GM18520 (cell line): ENCODE results near the gene CENPV.
"Not testable (repeated sequence)": the region's sequence is repeated elsewhere in the genome, so short reads cannot be mapped to it uniquely, and the experiment has no call there.

ENCODE experiments used
- ATAC-seq: cut with Tn5 transposase; IDR thresholded peaks from one replicate; pipeline ENCODE4 v1.9.1; 2021; ENCODE audit not compliant: unreplicated experiment

The CENPV gene

DNA sequence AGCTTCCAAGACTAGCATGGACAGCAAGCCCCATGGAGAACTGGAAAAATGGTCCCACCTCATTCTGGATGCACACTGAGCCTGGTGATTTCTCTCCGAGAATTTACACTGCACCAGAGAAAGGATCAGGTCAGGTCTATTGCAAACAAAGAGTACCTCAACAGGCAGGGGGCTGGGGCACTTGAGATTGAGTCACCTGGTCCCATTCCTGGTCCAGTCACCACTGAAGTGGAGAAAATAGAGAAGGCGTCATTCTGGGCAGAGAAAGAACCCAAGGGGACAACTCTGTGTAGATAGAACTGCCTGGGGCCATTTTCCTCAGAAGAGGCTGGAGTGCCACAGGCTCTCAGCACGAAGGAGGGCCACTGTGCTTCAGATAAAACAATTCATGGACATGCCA is 38.4 kb downstream of the CENPV start:
- ATAC-seq: no peak

GRCh38 chr17:16314189-16314588 is 39.1 kb downstream of the CENPV start:
- ATAC-seq: no peak

- no peak for ATAC-seq
Observed at GRCh38 chr17:16313139-16314090, 39.9 kb downstream of the CENPV start.

GRCh38 chr17:16312061-16312460 is 41.2 kb downstream of the CENPV start:
- not testable (repeated sequence) for ATAC-seq

- ATAC-seq: no peak
Observed at GRCh38 chr17:16306211-16306610, 47.1 kb downstream of the CENPV start.

GRCh38 chr17:16304830-16305229 is 48.4 kb downstream of the CENPV start:
- no peak for ATAC-seq

DNA sequence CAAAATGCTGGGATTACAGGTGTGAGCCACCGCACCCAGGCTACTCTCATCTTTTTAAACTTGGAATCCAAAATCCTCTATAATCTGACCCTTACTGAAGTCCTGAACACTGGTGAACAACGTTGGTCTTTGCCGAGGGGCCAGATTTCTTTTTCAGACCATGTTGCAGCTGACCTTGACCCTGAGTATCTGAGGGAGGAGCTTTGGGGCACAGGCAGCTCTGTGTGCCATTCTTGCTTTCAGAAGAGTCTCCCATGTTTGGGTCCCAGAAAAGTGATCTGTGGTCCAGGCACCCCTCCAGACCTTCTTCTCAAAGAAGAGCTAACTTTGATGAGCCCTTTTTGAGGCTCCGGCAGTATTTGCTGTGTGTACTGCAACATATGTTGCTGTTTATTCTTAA is 50.4 kb downstream of the CENPV start:
- no peak for ATAC-seq

DNA sequence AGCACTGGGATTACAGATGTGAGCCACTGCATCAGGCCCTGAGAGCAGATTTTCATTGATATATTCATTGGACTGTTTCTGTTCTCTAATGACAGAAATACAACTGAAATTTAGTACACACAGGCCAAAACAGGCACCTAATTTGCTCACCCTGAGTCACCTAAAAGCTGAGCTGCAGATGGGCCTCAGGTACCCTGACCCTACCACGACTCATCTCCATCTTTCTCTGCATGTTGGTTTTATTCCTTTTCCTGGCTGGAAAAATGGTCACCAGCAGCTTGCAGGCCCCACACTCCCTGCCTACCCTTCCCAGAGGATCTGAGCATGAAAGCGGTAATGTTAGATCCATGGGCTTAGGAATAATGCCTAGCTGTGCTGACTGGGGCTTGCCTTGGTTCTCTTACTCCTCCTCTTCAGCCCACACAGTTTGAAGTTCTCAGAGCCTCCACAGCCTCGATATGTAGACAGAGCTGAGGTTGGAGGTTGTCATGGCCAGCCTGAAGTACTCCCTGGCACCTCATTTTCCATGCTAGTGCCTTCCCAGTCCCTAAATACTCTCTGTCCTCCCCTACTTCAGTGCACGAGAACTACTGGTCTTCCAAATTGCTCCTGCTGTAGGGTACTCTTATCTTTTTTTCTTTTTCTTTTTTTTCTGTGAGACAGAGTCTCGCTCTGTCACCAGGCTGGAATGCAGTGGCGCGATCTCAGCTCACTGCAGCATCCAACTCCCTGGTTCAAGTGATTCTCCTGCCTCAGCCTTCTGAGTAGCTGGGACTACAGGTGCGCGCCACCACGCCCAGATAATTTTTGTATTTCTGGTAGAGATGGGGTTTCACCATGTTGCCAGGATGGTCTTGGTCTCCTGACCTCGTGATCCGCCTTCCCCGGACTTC is 51.1 kb downstream of the CENPV start:
- ATAC-seq: no peak

- no peak for ATAC-seq
Observed at GRCh38 chr17:16300554-16300953, 52.7 kb downstream of the CENPV start.

- ATAC-seq: no peak
Observed at GRCh38 chr17:16298140-16298662, 55.1 kb downstream of the CENPV start.

DNA sequence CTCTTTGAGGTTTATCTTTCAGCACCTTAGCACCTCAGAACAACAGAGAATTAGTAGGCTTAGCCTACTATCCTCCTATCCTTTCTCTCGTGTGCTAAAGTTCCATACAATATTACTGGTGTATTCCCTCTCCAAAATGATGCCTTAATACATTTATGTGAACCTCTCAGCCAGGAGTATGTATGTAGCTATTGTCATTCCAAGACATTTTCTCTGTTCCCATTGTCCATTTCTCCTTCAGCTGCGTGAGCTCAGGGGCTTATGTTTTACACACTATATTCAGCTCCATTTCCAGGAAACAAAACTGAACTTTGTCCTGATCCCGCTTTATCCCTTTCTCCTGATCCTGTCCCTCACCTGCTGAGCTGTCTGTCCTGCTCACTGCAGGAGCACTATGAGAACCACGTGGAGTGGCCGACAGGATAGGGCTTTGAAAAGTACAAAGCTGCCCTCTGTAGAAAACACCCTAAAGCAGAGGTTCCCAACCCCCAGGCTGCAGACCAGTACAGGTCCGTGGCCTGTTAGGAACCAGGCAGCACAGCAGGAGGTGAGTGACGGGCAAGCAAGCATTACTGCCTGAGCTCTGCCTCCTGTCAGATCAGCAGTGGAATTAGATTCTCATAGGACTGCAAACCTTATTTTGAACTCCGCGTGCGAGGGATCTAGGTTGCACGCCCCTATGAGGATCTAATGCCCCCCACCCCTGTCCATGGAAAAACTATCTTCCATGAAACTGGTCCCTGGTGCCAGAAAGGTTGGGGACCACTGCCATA is 55.7 kb downstream of the CENPV start:
- no peak for ATAC-seq

DNA sequence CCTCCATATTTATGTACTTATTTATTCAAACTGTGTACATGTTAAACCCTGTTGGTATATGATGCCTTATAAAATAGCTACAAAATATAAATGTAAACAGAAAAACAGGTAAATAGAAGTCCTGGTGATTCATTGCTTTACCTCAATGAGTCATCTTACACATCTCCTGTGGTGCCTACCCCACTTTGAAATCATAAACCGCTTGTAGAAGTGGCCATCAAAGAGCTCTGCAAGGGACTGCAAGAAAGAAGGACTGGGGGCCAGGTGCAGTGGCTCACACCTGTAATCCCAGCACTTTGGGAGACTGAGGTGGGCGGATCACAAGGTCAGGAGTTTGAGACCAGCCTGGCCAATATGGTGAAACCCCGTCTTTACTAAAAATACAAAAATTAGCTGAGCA is 57.2 kb downstream of the CENPV start:
- not testable (repeated sequence) for ATAC-seq

GRCh38 chr17:16294560-16294959 is 58.7 kb downstream of the CENPV start:
- ATAC-seq: no peak

GRCh38 chr17:16293931-16294330 is 59.3 kb downstream of the CENPV start:
- ATAC-seq: no peak
